Astrocyte (in vitro differentiated cells and primary cell): Measurements from ENCODE around the gene RAB11FIP4. TPM values are rescaled to one million over a fixed set of nuclear protein-coding genes. Genes with fewer than 3 reads are reported as not detected.

Source experiments
- DNase-seq: peaks from one replicate; pipeline ENCODE4 v3.0.0-alpha.2; 2010; ENCODE audit warnings: low read depth
- FAIRE-seq: peaks from 2 replicates; lab custom pipeline; 2011; peaks lifted over from hg19 to GRCh38; lab: Jason Lieb, UNC
- H2AFZ ChIP-seq: 2 replicates; pipeline ENCODE4 v1.6.0; 2012; ENCODE audit warnings: low read depth, low read length, inconsistent platforms
- H3K27ac ChIP-seq: 2 replicates; pipeline ENCODE4 v1.5.1; 2011; ENCODE audit warnings: low read depth, low read length, inconsistent platforms
- H3K27me3 ChIP-seq: 2 replicates; pipeline ENCODE4 v1.6.0; 2011; ENCODE audit warnings: low read length, inconsistent platforms; ENCODE audit not compliant: insufficient read depth
- H3K36me3 ChIP-seq: 2 replicates; pipeline ENCODE4 v1.5.1; 2011; ENCODE audit warnings: low read length, inconsistent platforms; ENCODE audit not compliant: insufficient read depth
- H3K4me1 ChIP-seq: 2 replicates; pipeline ENCODE4 v1.5.1; 2011; ENCODE audit warnings: low read length, inconsistent platforms; ENCODE audit not compliant: insufficient read depth
- H3K4me2 ChIP-seq: 2 replicates; pipeline ENCODE4 v1.6.0; 2012; ENCODE audit warnings: low read length, inconsistent platforms
- H3K4me3 ChIP-seq: 2 replicates; pipeline ENCODE4 v1.5.1; 2011; ENCODE audit warnings: low read depth, mild to moderate bottlenecking, low read length, inconsistent platforms; ENCODE audit not compliant: insufficient read depth
- H3K79me2 ChIP-seq: 2 replicates; pipeline ENCODE4 v1.6.0; 2012; ENCODE audit warnings: mild to moderate bottlenecking, low read length, inconsistent platforms; ENCODE audit not compliant: insufficient read depth
- H3K9ac ChIP-seq: 2 replicates; pipeline ENCODE4 v1.6.0; 2012; ENCODE audit warnings: mild to moderate bottlenecking, low read length, inconsistent platforms
- H3K9me3 ChIP-seq: 2 replicates; pipeline ENCODE4 v1.5.1; 2012; ENCODE audit warnings: low read depth, mild to moderate bottlenecking, low read length, inconsistent platforms; ENCODE audit not compliant: insufficient read depth
- H4K20me1 ChIP-seq: 2 replicates; pipeline ENCODE4 v1.6.0; 2012; ENCODE audit warnings: low read length, inconsistent platforms; ENCODE audit not compliant: insufficient read depth
- H3K27ac Mint-ChIP-seq: one replicate; pipeline ENCODE4 v1.8.0; 2021; ENCODE audit warnings: mild to moderate bottlenecking, mixed read lengths; ENCODE audit not compliant: unreplicated experiment
- H3K27me3 Mint-ChIP-seq: one replicate; pipeline ENCODE4 v1.8.0; 2021; ENCODE audit warnings: low read depth, mixed read lengths; ENCODE audit not compliant: unreplicated experiment
- H3K36me3 Mint-ChIP-seq: one replicate; pipeline ENCODE4 v1.8.0; 2021; ENCODE audit warnings: low read depth, mixed read lengths; ENCODE audit not compliant: unreplicated experiment
- H3K4me1 Mint-ChIP-seq: one replicate; pipeline ENCODE4 v1.8.0; 2021; ENCODE audit warnings: low read depth, mixed read lengths; ENCODE audit not compliant: unreplicated experiment
- H3K4me3 Mint-ChIP-seq: one replicate; pipeline ENCODE4 v1.8.0; 2021; ENCODE audit warnings: mild to moderate bottlenecking, moderate library complexity, mixed read lengths; ENCODE audit not compliant: unreplicated experiment
- H3K9me3 Mint-ChIP-seq: one replicate; pipeline ENCODE4 v1.8.0; 2021; ENCODE audit warnings: mild to moderate bottlenecking, mixed read lengths; ENCODE audit not compliant: unreplicated experiment
- EZH2 ChIP-seq: IDR thresholded peaks from 2 replicates; pipeline ENCODE4 v1.6.1; 2012; ENCODE audit warnings: mild to moderate bottlenecking, low read length, inconsistent platforms; ENCODE audit not compliant: insufficient read depth
- total RNA-seq: library from RNA; stranded (reverse); gene quantifications from 2 replicates; pipeline ENCODE4 v1.2.1, GENCODE V29; 2021
- TF ChIP-seq, protein P1 (sequence below): IDR thresholded peaks from 2 replicates; pipeline ENCODE4 v1.5.1; 2011; ENCODE audit warnings: low read depth, mild to moderate bottlenecking, inconsistent platforms, low read length, moderate library complexity; ENCODE audit not compliant: insufficient read depth

RAB11FIP4 gene
- total RNA-seq, 1 donor from 2014 or later = 4.4 TPM

DNA sequence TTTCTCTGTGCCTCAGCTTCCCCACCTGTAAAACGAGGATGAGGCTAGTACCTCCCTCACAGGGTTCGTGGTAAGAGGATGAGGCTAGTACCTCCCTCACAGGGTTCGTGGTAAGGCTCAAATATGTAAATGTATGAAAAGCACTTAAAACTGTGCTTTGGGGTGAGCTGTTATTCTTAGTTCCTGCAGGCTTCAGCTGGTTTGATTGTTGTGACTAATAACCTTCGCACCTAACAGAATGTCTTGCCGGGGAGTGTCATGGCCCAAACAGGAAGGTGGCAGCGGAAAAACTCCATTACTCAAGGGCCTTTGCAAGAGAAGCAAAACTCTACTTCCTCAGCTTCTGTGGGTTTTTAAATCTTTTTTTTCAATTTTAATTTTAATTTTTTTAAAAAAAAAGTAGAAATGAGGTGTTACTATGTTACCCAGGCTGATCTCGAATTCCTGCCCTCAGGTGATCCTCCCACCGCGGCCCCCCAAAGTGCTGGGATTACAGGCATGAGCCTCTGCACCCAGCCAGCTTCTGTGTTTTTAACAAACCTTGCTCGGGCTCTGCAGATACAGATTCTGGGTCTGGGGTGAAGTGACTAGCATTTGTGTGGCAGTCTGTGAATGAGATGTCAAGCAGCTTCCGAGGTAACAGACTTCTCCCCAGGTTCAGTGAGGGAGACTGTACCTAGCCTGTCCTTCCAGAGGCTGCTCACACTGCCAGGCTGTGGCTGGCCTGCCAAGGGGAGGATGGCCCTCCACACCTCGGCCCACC, 103.0 kb downstream of the RAB11FIP4 start:
- H3K27me3 ChIP-seq = peaks cover 46% of the 10 kb centered on the region

DNA sequence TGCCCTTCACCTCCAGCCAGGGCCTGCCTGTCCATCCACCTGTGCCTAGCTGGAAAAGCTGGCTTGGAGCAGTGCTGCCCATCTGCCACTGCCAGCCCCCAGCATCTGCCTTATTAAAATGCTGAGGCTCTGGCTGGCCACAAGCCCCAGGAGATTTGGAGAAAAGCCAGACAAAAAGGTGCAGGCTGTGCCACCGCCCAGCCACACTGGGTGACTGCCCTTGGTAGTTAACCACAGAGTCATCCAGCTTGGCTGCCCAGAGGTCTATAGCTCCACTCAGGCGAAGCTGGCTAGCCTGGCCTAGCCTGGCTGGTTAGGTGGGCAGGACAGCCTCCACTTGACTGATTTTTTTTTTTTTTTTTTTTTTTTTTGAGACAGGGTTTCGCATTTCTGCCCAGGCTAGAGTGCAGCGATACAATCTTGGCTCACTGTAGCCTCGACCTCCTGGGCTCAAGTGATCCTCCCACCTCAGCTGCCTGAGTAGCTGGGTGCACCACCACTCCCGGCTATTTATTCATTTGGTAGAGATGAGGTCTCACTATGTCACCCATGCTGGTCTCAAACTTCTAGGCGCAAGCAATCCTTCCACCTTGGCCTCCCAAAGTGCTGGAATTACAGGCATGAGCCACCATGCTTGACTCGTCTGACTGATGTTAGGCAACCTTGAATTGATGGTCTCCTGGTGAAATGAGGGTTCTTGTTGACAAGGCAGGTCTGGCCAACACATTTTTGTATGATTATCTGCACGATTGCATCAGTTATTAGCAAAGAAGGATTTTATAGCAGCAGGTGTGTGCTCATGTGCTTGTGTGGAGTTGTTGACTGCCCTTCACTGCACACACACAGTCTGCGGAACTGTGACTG, 103.8 kb downstream of the RAB11FIP4 start:
- peaks cover 37% of the 10 kb centered on the region for H3K27me3 ChIP-seq
- no peak overlapping the region for H3K9ac ChIP-seq
- Mint-ChIP-seq H3K9me3 (peaks cover 2% of the 10 kb centered on the region), H3K27ac (no peak overlapping the region), H3K27me3 (peaks cover 64% of the 10 kb centered on the region), H3K4me1 (peaks cover 22% of the 10 kb centered on the region), H3K4me3 (no peak overlapping the region), H3K36me3 (no peaks in the 10 kb centered on the region)
- H3K4me2 ChIP-seq = no peak overlapping the region
- H3K36me3 ChIP-seq = no peaks in the 10 kb centered on the region
- DNase-seq (no peak), FAIRE-seq (no peak)
- H3K4me3 ChIP-seq = no peak overlapping the region
- H3K4me1 ChIP-seq = peaks cover 7% of the 10 kb centered on the region
- no peak overlapping the region for H2AFZ ChIP-seq
- no peaks in the 10 kb centered on the region for H3K79me2 ChIP-seq
- H3K9me3 ChIP-seq = no peaks in the 10 kb centered on the region
- TF ChIP-seq, protein P1, sequence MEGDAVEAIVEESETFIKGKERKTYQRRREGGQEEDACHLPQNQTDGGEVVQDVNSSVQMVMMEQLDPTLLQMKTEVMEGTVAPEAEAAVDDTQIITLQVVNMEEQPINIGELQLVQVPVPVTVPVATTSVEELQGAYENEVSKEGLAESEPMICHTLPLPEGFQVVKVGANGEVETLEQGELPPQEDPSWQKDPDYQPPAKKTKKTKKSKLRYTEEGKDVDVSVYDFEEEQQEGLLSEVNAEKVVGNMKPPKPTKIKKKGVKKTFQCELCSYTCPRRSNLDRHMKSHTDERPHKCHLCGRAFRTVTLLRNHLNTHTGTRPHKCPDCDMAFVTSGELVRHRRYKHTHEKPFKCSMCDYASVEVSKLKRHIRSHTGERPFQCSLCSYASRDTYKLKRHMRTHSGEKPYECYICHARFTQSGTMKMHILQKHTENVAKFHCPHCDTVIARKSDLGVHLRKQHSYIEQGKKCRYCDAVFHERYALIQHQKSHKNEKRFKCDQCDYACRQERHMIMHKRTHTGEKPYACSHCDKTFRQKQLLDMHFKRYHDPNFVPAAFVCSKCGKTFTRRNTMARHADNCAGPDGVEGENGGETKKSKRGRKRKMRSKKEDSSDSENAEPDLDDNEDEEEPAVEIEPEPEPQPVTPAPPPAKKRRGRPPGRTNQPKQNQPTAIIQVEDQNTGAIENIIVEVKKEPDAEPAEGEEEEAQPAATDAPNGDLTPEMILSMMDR = no peak
- TF ChIP-seq EZH2 = no peak
- no peaks in the 10 kb centered on the region for H4K20me1 ChIP-seq
- no peak overlapping the region for H3K27ac ChIP-seq

More for the DNA sequence above, 103.0 kb downstream of the RAB11FIP4 start:
- no peaks in the 10 kb centered on the region for H3K79me2 ChIP-seq
- H3K4me1 ChIP-seq = no peaks in the 10 kb centered on the region
- H3K4me3 ChIP-seq = no peak overlapping the region
- no peak overlapping the region for H3K4me3 Mint-ChIP-seq
- no peak overlapping the region for H2AFZ ChIP-seq
- H3K9me3 ChIP-seq = no peaks in the 10 kb centered on the region
- FAIRE-seq (no peak), DNase-seq (no peak)
- H3K4me2 ChIP-seq = no peak overlapping the region
- H3K27ac ChIP-seq = no peak overlapping the region
- H3K4me1 Mint-ChIP-seq = peaks cover 18% of the 10 kb centered on the region
- H3K36me3 Mint-ChIP-seq = no peaks in the 10 kb centered on the region
- no peak for TF ChIP-seq EZH2
- TF ChIP-seq, protein P1 = no peak
- H3K27ac Mint-ChIP-seq = no peak overlapping the region
- no peaks in the 10 kb centered on the region for H3K36me3 ChIP-seq
- peaks cover 2% of the 10 kb centered on the region for H3K9me3 Mint-ChIP-seq
- H4K20me1 ChIP-seq = no peaks in the 10 kb centered on the region
- no peak overlapping the region for H3K9ac ChIP-seq
- H3K27me3 Mint-ChIP-seq = peaks cover 71% of the 10 kb centered on the region
